Kidney (tissue), 14 donors: ENCODE measurements around the gene PMEPA1. TPM values are rescaled to one million over a fixed set of nuclear protein-coding genes. Genes with fewer than 3 reads are reported as not detected.
A peak's percentile ranks its signal among the peaks of the same experiment; 100 is the strongest.

Experiments used
- DNase-seq, 5 donors: peaks; one replicate each; pipeline ENCODE4 v3.0.0-alpha.2; 2013 to 2020
- FAIRE-seq: peaks from 2 replicates; lab custom pipeline; 2012; peaks lifted over from hg19 to GRCh38; lab: Jason Lieb, UNC
- H3K27ac ChIP-seq, 2 donors: one replicate each; pipeline ENCODE4 v1.7.0; 2013; ENCODE audit warnings: low read depth in 2 of 2, low read length in 2 of 2, inconsistent platforms in 1 of 2
- H3K27me3 ChIP-seq: one replicate; pipeline ENCODE4 v1.7.1; 2013; ENCODE audit warnings: low read length, inconsistent platforms; ENCODE audit not compliant: control insufficient read depth, insufficient read depth
- H3K36me3 ChIP-seq, 3 donors: one replicate each; pipeline versions ENCODE4 v1.7.0 to v1.7.1; 2013; ENCODE audit warnings: low read length in 3 of 3, control low read depth in 1 of 3, inconsistent platforms in 1 of 3; ENCODE audit not compliant: insufficient read depth in 3 of 3, control insufficient read depth in 2 of 3
- H3K4me1 ChIP-seq, 3 donors: one replicate each; pipeline versions ENCODE4 v1.7.0 to v1.7.1; 2013; ENCODE audit warnings: low read length in 3 of 3, inconsistent platforms in 1 of 3, low read depth in 1 of 3; ENCODE audit not compliant: control insufficient read depth in 2 of 3, insufficient read depth in 2 of 3
- H3K4me3 ChIP-seq, 3 donors: one replicate each; pipeline versions ENCODE4 v1.7.0 to v1.8.1; 2013; ENCODE audit warnings: low read length in 3 of 3, control low read depth in 1 of 3, inconsistent platforms in 1 of 3
- H3K9ac ChIP-seq, 3 donors: one replicate each; pipeline versions ENCODE4 v1.7.0 to v1.7.1; 2013; ENCODE audit warnings: low read length in 3 of 3, control low read depth in 1 of 3, inconsistent platforms in 1 of 3
- H3K9me3 ChIP-seq, 3 donors: one replicate each; pipeline versions ENCODE4 v1.7.0 to v1.7.1; 2013; ENCODE audit warnings: low read length in 3 of 3, control low read depth in 1 of 3, inconsistent platforms in 1 of 3; ENCODE audit not compliant: control insufficient read depth in 2 of 3, insufficient read depth in 1 of 3
- intact Hi-C: fragments of 100-400 bp; cut with DNase I; formaldehyde crosslinking; loops from one replicate; pipeline ENCODE4 v1.11.1; 2022
- polyA plus RNA-seq: library from polyadenylated mRNA; stranded (reverse); fragments of 350-450 nt; fragmentation: Illumina TruSeq; extraction: RNeasy Lipid Tissue Mini Kit (QIAGEN cat#74804); gene quantifications from one replicate; pipeline ENCODE4 v1.2.3, GENCODE V29; 2014; ENCODE audit warnings: low read depth, low replicate concordance; ENCODE audit not compliant: insufficient read depth
- total RNA-seq: library from RNA; stranded (reverse); fragmentation: NEBNext Ultra II Directional; extraction: Animal tissue kit (Norgen Biotek cat#: 25700); gene quantifications from one replicate; pipeline ENCODE4 v1.2.1, GENCODE V29; 2021
- TF ChIP-seq, protein P1 (sequence below): IDR thresholded peaks from 3 replicates; pipeline ENCODE4 v1.5.1; 2012; ENCODE audit warnings: mild to moderate bottlenecking, moderate library complexity, borderline replicate concordance; ENCODE audit not compliant: insufficient read depth; ENCODE audit errors: extremely low read depth
- donor health status: control.
- donor health status: control.
- donor health status: control.
- donor health status: control.
- donor health status: control.
- donor health status: DM: yes; HTN: yes; CAD: no.
- donor health status: Normal renal cell carcinoma (clear cell type).

PMEPA1 gene
- total and polyA plus RNA-seq, 2 donors from 2014 or later = 12.9 to 30.4 TPM

DNA sequence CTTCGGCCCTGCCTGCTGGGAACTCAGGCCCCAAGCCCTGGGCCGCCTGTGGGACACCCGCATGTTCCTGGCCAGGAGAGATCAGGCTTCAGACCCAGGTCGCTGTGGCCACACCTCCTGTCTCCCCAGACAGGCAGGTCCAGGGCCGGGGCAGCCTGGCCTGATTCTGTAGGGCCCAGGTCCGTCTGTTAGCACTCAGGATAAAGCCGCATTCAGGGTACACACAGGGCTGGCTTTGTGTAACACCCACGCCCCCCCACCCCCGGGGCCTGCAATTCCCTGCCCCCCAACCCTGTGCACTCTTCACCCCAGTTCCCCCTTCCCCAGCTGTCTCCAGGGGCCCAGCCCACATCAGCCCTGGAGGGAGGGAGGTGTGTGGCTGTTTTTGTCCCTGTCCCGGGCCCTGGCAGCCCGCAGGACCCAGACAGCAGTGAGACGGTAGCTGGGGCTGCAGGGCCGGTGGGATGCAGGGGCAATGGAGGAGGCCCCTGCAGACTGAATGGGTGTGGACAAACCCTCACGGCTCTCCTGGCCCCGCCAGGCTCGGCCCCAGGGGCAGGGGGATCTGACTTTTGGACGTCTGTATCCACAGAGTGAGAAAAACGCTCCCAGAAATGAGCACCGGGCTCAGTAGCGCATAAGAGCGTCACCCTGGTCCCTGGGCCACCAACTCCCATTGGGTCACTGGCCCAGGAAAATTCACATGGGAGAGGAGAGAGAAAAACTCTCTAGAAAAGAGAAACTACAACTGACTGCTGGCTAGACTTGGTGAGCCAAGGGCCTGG lies 47.2 kb downstream of the PMEPA1 start:
- Histone ChIP-seq H3K4me1 (peaks cover 3 to 15% (median 10%) of the 10 kb centered on the region in 3 donors), H3K27me3 (no peaks in the 10 kb centered on the region), H3K4me3 (no peak overlapping the region), H3K9me3 (peaks cover 0 to 1% (median 0%) of the 10 kb centered on the region in 3 donors), H3K27ac (no peak overlapping the region), H3K9ac (no peak overlapping the region), H3K36me3 (no peaks in the 10 kb centered on the region)
- DNase-seq (peak in 2 of 5 donors; percentile 51 to 63), FAIRE-seq (no peak)
- intact Hi-C loops = no loop called here
- TF ChIP-seq, protein P1, sequence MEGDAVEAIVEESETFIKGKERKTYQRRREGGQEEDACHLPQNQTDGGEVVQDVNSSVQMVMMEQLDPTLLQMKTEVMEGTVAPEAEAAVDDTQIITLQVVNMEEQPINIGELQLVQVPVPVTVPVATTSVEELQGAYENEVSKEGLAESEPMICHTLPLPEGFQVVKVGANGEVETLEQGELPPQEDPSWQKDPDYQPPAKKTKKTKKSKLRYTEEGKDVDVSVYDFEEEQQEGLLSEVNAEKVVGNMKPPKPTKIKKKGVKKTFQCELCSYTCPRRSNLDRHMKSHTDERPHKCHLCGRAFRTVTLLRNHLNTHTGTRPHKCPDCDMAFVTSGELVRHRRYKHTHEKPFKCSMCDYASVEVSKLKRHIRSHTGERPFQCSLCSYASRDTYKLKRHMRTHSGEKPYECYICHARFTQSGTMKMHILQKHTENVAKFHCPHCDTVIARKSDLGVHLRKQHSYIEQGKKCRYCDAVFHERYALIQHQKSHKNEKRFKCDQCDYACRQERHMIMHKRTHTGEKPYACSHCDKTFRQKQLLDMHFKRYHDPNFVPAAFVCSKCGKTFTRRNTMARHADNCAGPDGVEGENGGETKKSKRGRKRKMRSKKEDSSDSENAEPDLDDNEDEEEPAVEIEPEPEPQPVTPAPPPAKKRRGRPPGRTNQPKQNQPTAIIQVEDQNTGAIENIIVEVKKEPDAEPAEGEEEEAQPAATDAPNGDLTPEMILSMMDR = no peak

DNA sequence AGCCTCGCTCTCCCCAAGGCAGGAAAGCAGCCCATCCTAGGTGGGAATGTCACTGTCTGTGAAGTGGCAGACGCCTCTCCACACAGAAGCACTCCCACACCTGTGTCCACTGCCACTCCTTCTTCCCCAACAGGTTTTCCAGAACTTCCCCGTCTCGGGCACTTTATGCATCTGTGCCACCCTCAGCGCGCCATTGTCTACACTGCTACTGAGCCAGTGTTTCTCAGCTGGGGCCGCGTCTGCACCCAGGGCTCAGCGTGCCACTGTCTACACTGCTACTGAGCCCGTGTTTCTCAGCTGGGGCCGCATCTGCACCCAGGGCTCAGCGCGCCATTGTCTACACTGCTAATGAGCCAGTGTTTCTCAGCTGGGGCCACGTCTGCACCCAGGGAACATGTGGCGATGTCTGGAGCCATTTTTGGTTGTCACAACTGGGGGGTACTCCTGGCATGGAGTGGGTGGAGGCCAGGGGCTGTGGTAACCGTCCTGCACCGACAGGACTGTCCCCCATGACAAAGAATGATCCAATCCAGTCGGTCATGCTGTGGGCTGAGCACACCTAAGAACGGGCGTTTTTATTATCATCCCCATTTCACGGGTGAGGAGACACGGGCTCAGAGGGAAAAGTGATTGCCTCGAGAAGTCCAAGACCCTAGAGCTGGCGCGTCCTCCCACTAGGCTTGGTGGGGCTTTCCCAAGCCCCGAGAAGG lies 47.9 kb downstream of the PMEPA1 start:
- peaks cover 0 to 1% (median 0%) of the 10 kb centered on the region in 3 donors for H3K9me3 ChIP-seq
- no peak for FAIRE-seq
- no peaks in the 10 kb centered on the region for H3K36me3 ChIP-seq
- intact Hi-C loops = no loop called here
- peak overlapping the region; percentile 32 to 43 for H3K27ac ChIP-seq
- no peak overlapping the region for H3K4me3 ChIP-seq
- peak in 1 of 5 donors; percentile 37 for DNase-seq
- H3K27me3 ChIP-seq = no peaks in the 10 kb centered on the region
- TF ChIP-seq, protein P1 = no peak
- no peak overlapping the region for H3K9ac ChIP-seq
- H3K4me1 ChIP-seq = peaks cover 3 to 15% (median 10%) of the 10 kb centered on the region in 3 donors

DNA sequence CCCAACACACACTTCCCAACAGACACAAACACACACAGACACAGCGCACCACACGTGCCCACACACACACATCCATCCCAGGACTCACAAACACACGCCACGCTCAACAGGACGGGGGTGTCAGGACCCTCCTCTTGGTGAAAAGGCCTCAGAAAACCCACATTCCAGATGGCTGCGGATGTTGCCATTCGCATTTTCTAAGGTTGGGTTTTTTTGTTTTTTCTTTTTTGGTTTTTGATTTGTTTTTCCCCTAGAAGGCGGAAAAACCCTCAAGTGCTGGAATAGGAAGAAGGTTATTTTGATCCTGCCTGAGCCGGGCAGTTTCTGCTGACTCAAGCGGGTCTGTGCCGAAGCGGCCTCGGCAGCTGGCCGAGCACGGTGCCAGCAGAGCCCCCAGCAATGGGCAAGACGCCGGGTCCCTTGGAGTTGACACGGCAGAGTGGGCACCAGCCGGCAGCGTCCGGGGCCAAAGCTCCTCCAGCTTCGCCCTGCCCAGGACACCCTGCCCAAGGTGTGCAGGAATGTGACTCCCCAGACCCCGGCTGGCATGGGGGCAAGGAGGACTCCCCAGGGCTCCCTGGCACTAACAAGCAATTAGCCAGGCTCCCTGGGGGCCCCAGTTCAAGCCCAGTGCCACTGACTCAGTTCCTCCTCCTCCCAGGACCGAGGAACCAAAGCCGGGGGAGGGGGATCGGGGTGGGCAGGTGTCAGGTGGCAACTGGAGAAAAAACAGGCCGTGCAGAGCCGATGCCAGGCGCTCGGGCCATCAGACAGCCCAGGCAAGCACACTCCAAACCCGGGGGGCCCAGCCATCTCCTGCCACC lies 48.7 kb downstream of the PMEPA1 start:
- H3K9ac ChIP-seq = no peak overlapping the region

More for the DNA sequence above, 48.7 kb downstream of the PMEPA1 start:
- intact Hi-C loops = no loop called here
- Histone ChIP-seq H3K27ac (peak overlapping the region; percentile 43 to 51), H3K4me3 (peak overlapping the region in 1 of 3 donors; percentile 37), H3K4me1 (peaks cover 3 to 15% (median 10%) of the 10 kb centered on the region in 3 donors), H3K9me3 (peaks cover 0 to 1% (median 0%) of the 10 kb centered on the region in 3 donors), H3K36me3 (no peaks in the 10 kb centered on the region), H3K27me3 (no peaks in the 10 kb centered on the region)
- no peak for FAIRE-seq
- peak in 4 of 5 donors; percentile 17 to 84 (median 52) for DNase-seq
- TF ChIP-seq, protein P1 = no peak
